ENCODE data around the gene FLRT3. TPM values are rescaled to one million over a fixed set of nuclear protein-coding genes. Genes with fewer than 3 reads are reported as not detected.

The FLRT3 gene
- total RNA-seq, 1 experiment from 2014 or later, result not detected

GRCh38 chr20:14375416-14375985 is 38.1 kb upstream of the FLRT3 start:
- POLR2A ChIA-PET (ENCODE audit: low non-redundant PET), result no interaction called here
- no peak overlapping the region for H3K27ac ChIP-seq (ENCODE audit: low read depth, low read length, poor library complexity, severe bottlenecking)

GRCh38 chr20:14374196-14374595 is 36.8 kb upstream of the FLRT3 start:
- no peak for DNase-seq (ENCODE audit: low spot score)
- Histone ChIP-seq H3K4me1 (ENCODE audit: insufficient read depth, low read length, poor library complexity, severe bottlenecking) (no peaks in the 10 kb centered on the region), H3K27ac (ENCODE audit: low read depth, low read length, poor library complexity, severe bottlenecking) (no peak overlapping the region), H3K9me3 (ENCODE audit: low read depth, low read length, poor library complexity, severe bottlenecking) (no peaks in the 10 kb centered on the region), H3K4me3 (ENCODE audit: low read depth, low read length, poor library complexity, severe bottlenecking) (no peak overlapping the region), H3K36me3 (ENCODE audit: insufficient read depth, low read length, poor library complexity, severe bottlenecking) (no peaks in the 10 kb centered on the region), H3K27me3 (replicated peaks; ENCODE audit: insufficient read depth, low read depth, low read length, poor library complexity) (no peaks in the 10 kb centered on the region)
- TF ChIP-seq EZH2 (IDR thresholded peaks at IDR 0.05; ENCODE audit: borderline replicate concordance, low read depth, low read length, poor library complexity, severe bottlenecking) (no peak), CTCF (conservative IDR thresholded peaks at IDR 0.05; ENCODE audit: low read depth, low read length) (no peak)
- no TSS peak for BruUV-seq (replicated peaks)
- POLR2A ChIA-PET (ENCODE audit: low non-redundant PET), result no interaction called here
- intact Hi-C loops (cut with micrococcal nuclease; ENCODE audit: unreplicated experiment), result no loop called here
- CTCF ChIA-PET, result no interaction called here

More at GRCh38 chr20:14375416-14375985, 38.1 kb upstream of the FLRT3 start:
- no peak for TF ChIP-seq CTCF (conservative IDR thresholded peaks at IDR 0.05; ENCODE audit: low read depth, low read length)
- no peak for TF ChIP-seq EZH2 (IDR thresholded peaks at IDR 0.05; ENCODE audit: borderline replicate concordance, low read depth, low read length, poor library complexity, severe bottlenecking)
- H3K4me1 ChIP-seq (ENCODE audit: insufficient read depth, low read length, poor library complexity, severe bottlenecking), result no peaks in the 10 kb centered on the region
- H3K9me3 ChIP-seq (ENCODE audit: low read depth, low read length, poor library complexity, severe bottlenecking), result no peaks in the 10 kb centered on the region
- DNase-seq (ENCODE audit: low spot score), result no peak
- CTCF ChIA-PET, result no interaction called here
- H3K4me3 ChIP-seq (ENCODE audit: low read depth, low read length, poor library complexity, severe bottlenecking), result no peak overlapping the region
- H3K36me3 ChIP-seq (ENCODE audit: insufficient read depth, low read length, poor library complexity, severe bottlenecking), result no peaks in the 10 kb centered on the region
- no TSS peak for BruUV-seq (replicated peaks)
- intact Hi-C loops (cut with micrococcal nuclease; ENCODE audit: unreplicated experiment), result no loop called here
- no peaks in the 10 kb centered on the region for H3K27me3 ChIP-seq (replicated peaks; ENCODE audit: insufficient read depth, low read depth, low read length, poor library complexity)

GRCh38 chr20:14361509-14362345 is 24.3 kb upstream of the FLRT3 start:
- no TSS peak for BruUV-seq (replicated peaks)

More at GRCh38 chr20:14361509-14362345, 24.3 kb upstream of the FLRT3 start:
- ChIA-PET CTCF (no interaction called here), POLR2A (ENCODE audit: low non-redundant PET) (no interaction called here)
- no peaks in the 10 kb centered on the region for H3K4me1 ChIP-seq (ENCODE audit: insufficient read depth, low read length, poor library complexity, severe bottlenecking)
- no peaks in the 10 kb centered on the region for H3K36me3 ChIP-seq (ENCODE audit: insufficient read depth, low read length, poor library complexity, severe bottlenecking)
- no peak overlapping the region for H3K4me3 ChIP-seq (ENCODE audit: low read depth, low read length, poor library complexity, severe bottlenecking)
- no peak for DNase-seq (ENCODE audit: low spot score)
- intact Hi-C loops (cut with micrococcal nuclease; ENCODE audit: unreplicated experiment), result no loop called here
- TF ChIP-seq EZH2 (IDR thresholded peaks at IDR 0.05; ENCODE audit: borderline replicate concordance, low read depth, low read length, poor library complexity, severe bottlenecking) (no peak), CTCF (conservative IDR thresholded peaks at IDR 0.05; ENCODE audit: low read depth, low read length) (no peak)
- H3K27me3 ChIP-seq (replicated peaks; ENCODE audit: insufficient read depth, low read depth, low read length, poor library complexity), result no peaks in the 10 kb centered on the region
- no peak overlapping the region for H3K27ac ChIP-seq (ENCODE audit: low read depth, low read length, poor library complexity, severe bottlenecking)
- peaks cover 3% of the 10 kb centered on the region for H3K9me3 ChIP-seq (ENCODE audit: low read depth, low read length, poor library complexity, severe bottlenecking)

Measured in A673 (cell line).